SK-N-MC (cell line): ENCODE data around the gene RGS8.
"Not testable (repeated sequence)": the region's sequence is repeated elsewhere in the genome, so short reads cannot be mapped to it uniquely, and the experiment has no call there.

Experiments
- DNase-seq: peaks from one replicate; pipeline ENCODE4 v3.0.0-alpha.2; 2011; ENCODE audit warnings: low read depth, low spot score
- H3K27ac ChIP-seq: fragments of 200-600 bp; sonication (generic); 2 replicates; pipeline ENCODE4 v1.5.1; 2016; ENCODE audit warnings: mixed run types
- H3K36me3 ChIP-seq: fragments of 200-600 bp; sonication (generic); 2 replicates; pipeline ENCODE4 v1.6.1; 2017; ENCODE audit warnings: antibody characterized with exemption, low read length, mixed read lengths; ENCODE audit not compliant: insufficient read depth
- H3K4me3 ChIP-seq: fragments of 200-600 bp; sonication (generic); 2 replicates; pipeline ENCODE4 v1.5.1; 2016
- H3K9ac ChIP-seq: fragments of 200-600 bp; sonication (generic); 2 replicates; pipeline ENCODE4 v1.8.0; 2017; ENCODE audit warnings: mixed run types, mixed read lengths; ENCODE audit not compliant: insufficient read length
- H3K9me3 ChIP-seq: fragments of 200-600 bp; sonication (generic); 2 replicates; pipeline ENCODE4 v1.6.1; 2017; ENCODE audit warnings: low read depth, mild to moderate bottlenecking, antibody characterized with exemption, low read length, moderate library complexity, mixed read lengths
- EZH2 ChIP-seq: fragments of 200-600 bp; sonication (generic); IDR thresholded peaks from one replicate; pipeline ENCODE4 v1.6.1; 2017; ENCODE audit warnings: antibody characterized with exemption
- FOXP2 ChIP-seq: optimal IDR thresholded peaks from 2 replicates; pipeline ENCODE3; 2011; ENCODE audit warnings: mild to moderate bottlenecking, moderate library complexity; ENCODE audit not compliant: insufficient read depth; ENCODE audit errors: extremely low read length, control extremely low read depth
- POLR2AphosphoS5 ChIP-seq: IDR thresholded peaks from 2 replicates; pipeline ENCODE4 v1.6.1; 2012; ENCODE audit warnings: mild to moderate bottlenecking, low read depth, low read length, borderline replicate concordance

The RGS8 gene

DNA sequence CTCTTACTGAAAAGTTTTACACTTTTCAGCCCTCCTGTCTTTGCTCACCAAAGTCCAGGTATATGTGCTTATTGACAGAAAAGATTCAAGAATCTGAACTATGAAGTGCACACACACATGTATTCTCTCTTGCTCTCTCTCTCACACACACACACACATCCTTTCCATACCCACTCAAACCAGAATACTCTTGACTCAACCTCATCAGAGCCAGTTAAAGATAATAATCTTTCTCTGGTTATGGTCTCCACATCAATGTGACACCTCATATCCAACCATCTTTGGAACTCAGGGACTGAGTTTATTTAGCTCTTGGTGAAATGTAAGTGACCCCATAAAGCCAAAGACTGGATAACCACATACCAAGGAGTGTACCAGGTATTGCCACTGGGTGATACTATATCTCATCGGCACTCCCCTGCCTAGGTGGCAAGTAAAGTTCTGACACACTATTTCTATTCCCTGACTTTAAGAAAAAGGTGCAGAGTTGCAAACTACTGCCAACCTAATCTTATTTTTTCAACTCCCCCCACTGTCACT is 24.9 kb upstream of the RGS8 start:
- no peaks in the 10 kb centered on the region for H3K9me3 ChIP-seq
- no peaks in the 10 kb centered on the region for H3K36me3 ChIP-seq
- H3K4me3 ChIP-seq: no peak overlapping the region
- DNase-seq: no peak
- no peak overlapping the region for H3K9ac ChIP-seq
- TF ChIP-seq POLR2AphosphoS5: no peak
- TF ChIP-seq EZH2: no peak
- TF ChIP-seq FOXP2: no peak
- H3K27ac ChIP-seq: no peak overlapping the region

DNA sequence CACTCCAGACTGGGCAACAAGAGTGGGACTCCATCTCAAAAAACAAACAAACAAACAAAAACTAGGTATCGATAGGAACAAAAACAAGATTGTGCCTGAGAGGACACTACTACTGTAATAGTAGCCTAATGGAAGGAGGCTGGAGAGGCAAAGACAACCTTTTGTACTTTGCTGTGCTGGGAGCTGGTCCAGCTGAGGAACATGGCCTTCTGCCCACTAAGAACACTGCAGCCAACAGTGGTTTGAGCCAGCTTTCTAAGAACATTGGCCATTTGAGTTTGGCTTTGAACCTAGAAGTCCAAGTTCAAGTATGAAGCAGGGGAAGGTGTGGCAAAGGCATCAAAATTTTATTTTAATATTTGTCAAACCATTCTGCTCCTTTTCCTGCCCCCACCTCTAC is 22.7 kb upstream of the RGS8 start:
- no peak for TF ChIP-seq FOXP2
- TF ChIP-seq EZH2: no peak
- TF ChIP-seq POLR2AphosphoS5: no peak
- no peak for DNase-seq
- no peak overlapping the region for H3K27ac ChIP-seq
- no peak overlapping the region for H3K9ac ChIP-seq
- H3K9me3 ChIP-seq: no peaks in the 10 kb centered on the region
- no peak overlapping the region for H3K4me3 ChIP-seq
- no peaks in the 10 kb centered on the region for H3K36me3 ChIP-seq

DNA sequence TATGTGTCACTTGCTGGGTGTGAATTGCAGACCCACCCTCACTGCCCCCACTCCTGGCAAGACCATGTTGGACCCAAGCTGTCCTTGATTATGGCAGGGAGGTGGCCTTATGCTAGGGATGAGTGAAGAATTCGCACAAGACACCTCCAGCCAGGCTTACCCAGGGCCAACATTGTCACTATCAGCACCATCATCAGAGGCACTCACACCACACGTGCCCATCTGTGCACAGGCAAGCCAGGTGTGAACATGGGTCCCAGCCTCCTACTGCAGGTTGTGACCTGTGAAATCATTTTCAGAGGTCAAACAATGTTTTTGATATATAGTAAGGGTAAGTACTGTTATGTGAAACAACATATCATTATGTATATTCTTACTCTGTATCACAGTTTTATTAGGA is 20.3 kb upstream of the RGS8 start:
- no peaks in the 10 kb centered on the region for H3K36me3 ChIP-seq
- no peak overlapping the region for H3K27ac ChIP-seq
- no peaks in the 10 kb centered on the region for H3K9me3 ChIP-seq
- no peak overlapping the region for H3K9ac ChIP-seq
- DNase-seq: no peak
- TF ChIP-seq FOXP2 (no peak), EZH2 (no peak)
- H3K4me3 ChIP-seq: no peak overlapping the region

DNA sequence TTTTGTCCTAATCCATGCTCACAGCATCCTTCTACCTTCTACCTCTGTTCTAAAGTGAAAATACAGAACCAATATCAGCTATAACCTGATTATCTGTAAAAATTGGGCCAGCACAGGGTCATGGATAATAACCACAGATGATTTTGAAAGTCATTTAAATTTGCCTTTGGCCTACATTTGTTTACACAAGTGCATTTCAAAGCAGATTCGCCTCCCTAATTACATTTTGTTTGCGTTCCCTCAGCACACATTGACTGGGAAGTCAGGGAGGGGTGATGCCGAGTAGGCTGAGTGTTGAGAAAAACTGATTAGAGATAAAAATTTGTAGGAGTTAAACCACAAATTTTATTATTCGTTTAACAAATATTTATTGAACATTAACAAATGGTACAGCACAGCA is 19.2 kb upstream of the RGS8 start:
- TF ChIP-seq EZH2: no peak
- no peak for TF ChIP-seq POLR2AphosphoS5
- TF ChIP-seq FOXP2: no peak
- Histone ChIP-seq H3K27ac (peak overlapping the region; percentile 80), H3K4me3 (peak overlapping the region; percentile 21; the same call in 1 of the 2 replicates), H3K9ac (peak overlapping the region; percentile 21), H3K9me3 (no peaks in the 10 kb centered on the region), H3K36me3 (no peaks in the 10 kb centered on the region)
- DNase-seq: no peak

DNA sequence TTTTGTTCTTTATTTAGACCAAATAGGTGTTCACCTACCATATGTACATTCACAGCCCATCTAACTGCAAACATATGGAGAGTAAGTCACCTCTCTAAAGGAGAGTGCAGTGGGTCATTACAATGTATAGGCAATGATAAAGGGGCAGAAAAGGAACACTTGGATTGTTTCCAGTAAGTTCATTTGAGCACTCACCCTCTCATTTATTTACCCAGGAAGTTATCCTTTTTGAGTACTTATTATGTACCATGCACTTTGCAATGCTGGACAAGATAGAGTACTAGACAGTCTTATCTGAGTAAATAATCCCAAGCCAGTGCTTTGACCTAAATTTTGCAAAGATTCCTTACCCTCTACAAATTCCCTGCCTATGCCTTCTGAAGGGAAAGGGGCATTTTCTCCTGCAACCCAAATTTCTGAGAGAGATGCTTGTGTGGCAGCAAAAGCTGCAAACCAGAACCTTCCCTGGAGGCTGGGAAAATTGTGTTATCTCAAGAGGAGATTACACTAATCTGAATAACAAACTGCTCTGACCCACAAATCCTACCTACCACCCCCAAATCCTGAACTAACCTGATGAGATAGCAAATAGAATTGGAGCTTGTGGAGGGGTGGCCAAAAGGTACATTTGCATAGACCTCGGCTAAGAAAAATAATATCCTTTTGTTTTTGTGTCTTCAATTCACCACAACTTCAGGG is 18.6 kb upstream of the RGS8 start:
- peak overlapping the region; percentile 21; the same call in 1 of the 2 replicates for H3K4me3 ChIP-seq
- peak overlapping the region; percentile 21 for H3K9ac ChIP-seq
- peak overlapping the region; percentile 80 for H3K27ac ChIP-seq
- TF ChIP-seq EZH2 (no peak), FOXP2 (no peak), POLR2AphosphoS5 (no peak)
- H3K9me3 ChIP-seq: no peaks in the 10 kb centered on the region
- DNase-seq: no peak
- H3K36me3 ChIP-seq: no peaks in the 10 kb centered on the region

DNA sequence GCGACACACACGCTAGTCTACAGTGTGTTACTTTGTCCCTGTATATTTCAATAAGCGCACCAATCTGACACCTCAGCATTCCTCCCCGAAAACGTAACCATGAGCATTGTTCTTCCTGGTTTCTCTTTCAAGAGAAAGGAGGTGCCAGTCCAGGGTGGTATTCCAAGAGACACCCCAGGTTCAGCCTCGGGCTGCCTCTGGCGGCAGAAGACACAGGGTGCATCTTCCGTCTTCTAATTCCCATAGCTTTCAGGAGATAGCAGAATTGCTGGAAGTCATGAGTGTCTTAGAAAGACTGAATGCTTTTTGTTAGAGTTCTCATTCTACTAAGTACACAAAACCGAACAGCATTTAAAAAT is 15.9 kb upstream of the RGS8 start:
- Histone ChIP-seq H3K36me3 (no peaks in the 10 kb centered on the region), H3K9ac (no peak overlapping the region), H3K9me3 (no peaks in the 10 kb centered on the region), H3K4me3 (peak overlapping the region; percentile 71), H3K27ac (peak overlapping the region; percentile 97)
- DNase-seq: no peak
- TF ChIP-seq POLR2AphosphoS5 (no peak), EZH2 (no peak), FOXP2 (no peak)

DNA sequence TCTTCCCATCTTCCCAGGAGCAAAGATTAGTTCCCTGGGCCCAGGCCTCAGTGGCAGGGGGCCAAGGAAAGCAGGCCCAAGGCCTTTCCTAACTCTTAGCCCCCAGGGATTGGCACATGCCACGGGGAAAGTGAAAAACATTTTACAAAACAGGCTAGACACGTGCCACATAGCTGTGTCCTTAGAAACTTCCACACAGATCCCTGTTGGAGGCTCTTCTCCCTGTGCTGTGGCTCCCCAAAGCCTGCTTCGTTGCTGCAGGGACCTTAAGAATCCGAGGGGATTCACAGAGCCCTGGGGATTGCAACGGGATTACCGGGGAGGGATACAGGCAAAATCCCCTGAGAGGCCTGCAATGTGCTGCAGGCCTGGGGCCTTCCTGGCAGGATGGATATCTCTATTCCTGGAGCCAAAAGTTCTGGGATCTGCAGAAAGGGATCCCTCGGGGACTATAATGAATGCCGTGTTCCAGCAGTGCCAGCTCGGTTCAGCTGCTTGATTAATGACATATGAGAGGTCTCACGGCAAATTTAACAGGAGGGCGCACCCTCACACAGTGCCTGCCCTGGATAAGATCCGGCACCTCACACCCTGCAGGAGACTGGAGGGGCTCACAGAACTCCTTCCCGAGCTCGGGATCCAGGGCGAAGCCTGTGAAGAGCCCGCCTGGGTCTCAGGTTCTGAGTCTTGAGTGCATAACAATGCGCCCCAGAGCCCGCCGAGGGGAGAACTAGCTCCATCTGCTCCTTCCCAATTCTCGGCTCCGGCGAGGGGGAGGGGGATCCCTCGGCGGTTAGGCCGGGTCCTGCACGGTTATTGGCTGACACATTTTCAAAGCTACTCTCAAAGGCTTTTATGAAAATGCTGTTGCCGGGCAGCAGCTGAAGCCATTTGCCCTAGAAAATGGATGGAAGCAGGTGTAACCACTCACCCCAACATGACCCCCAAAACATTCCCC is 15.3 kb upstream of the RGS8 start:
- Histone ChIP-seq H3K4me3 (peak overlapping the region; percentile 71), H3K9ac (peak overlapping the region; percentile 66), H3K36me3 (no peaks in the 10 kb centered on the region), H3K9me3 (no peaks in the 10 kb centered on the region), H3K27ac (peak overlapping the region; percentile 97)
- TF ChIP-seq FOXP2: peak; percentile 13
- peak; percentile 59 for TF ChIP-seq POLR2AphosphoS5
- no peak for TF ChIP-seq EZH2
- peak; percentile 87 for DNase-seq

DNA sequence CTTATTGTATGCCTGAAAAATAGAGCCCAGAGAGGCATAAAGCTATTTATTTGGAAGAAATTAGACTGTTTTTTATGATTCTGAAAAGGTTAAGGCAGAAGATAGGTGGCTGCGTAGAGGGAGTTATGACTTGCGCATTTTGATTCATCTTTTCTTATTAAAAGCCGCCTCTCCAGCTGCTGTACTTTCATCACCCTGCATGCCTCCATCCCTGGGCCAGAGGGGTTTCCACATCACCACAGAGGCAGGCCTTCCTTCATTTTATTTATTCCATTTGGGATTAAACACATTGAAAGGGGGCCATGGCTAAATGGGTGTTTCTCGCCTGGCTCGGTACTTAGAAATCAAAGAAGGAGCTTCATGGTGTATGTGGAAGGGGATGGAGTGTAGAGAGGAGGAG is 14.6 kb upstream of the RGS8 start:
- Histone ChIP-seq H3K9me3 (no peaks in the 10 kb centered on the region), H3K4me3 (peak overlapping the region; percentile 71), H3K9ac (peak overlapping the region; percentile 66), H3K36me3 (no peaks in the 10 kb centered on the region), H3K27ac (peak overlapping the region; percentile 97)
- no peak for DNase-seq
- no peak for TF ChIP-seq FOXP2
- TF ChIP-seq EZH2: no peak
- TF ChIP-seq POLR2AphosphoS5: no peak

DNA sequence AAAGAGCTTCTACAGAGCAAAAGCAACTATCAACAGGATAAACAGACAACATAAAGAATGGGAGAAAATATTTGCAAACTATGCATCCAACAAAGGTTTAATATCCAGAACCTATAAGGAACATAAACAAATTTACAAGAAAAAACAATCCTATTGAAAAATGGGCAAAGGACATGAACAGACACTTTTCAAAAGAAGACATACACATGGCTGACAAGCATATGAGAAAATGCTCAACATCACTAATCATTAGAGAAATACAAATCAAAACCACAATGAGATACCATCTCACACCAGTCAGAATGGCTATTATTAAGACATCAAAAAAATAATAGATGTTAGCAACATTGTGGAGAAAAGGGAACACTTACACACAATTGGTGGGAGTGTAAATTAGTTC is 8.8 kb upstream of the RGS8 start:
- not testable (repeated sequence) for H3K9me3 ChIP-seq, H3K9ac ChIP-seq, DNase-seq, H3K4me3 ChIP-seq, H3K36me3 ChIP-seq, H3K27ac ChIP-seq
